ENCODE measurements around the gene HSPA1A.
"Not testable (repeated sequence)": the region's sequence is repeated elsewhere in the genome, so short reads cannot be mapped to it uniquely, and the experiment has no call there.

Gene HSPA1A

GRCh38 chr6:31778193-31778592, 37.1 kb upstream of the HSPA1A start:
- no peak for ATAC-seq
- Mint-ChIP-seq H3K4me3 (no peak overlapping the region), H3K36me3 (peaks cover 35% of the 10 kb centered on the region), H3K9me3 (no peaks in the 10 kb centered on the region), H3K27me3 (no peaks in the 10 kb centered on the region), H3K4me1 (peaks cover 33% of the 10 kb centered on the region), H3K27ac (peak overlapping the region; percentile 90)

DNA sequence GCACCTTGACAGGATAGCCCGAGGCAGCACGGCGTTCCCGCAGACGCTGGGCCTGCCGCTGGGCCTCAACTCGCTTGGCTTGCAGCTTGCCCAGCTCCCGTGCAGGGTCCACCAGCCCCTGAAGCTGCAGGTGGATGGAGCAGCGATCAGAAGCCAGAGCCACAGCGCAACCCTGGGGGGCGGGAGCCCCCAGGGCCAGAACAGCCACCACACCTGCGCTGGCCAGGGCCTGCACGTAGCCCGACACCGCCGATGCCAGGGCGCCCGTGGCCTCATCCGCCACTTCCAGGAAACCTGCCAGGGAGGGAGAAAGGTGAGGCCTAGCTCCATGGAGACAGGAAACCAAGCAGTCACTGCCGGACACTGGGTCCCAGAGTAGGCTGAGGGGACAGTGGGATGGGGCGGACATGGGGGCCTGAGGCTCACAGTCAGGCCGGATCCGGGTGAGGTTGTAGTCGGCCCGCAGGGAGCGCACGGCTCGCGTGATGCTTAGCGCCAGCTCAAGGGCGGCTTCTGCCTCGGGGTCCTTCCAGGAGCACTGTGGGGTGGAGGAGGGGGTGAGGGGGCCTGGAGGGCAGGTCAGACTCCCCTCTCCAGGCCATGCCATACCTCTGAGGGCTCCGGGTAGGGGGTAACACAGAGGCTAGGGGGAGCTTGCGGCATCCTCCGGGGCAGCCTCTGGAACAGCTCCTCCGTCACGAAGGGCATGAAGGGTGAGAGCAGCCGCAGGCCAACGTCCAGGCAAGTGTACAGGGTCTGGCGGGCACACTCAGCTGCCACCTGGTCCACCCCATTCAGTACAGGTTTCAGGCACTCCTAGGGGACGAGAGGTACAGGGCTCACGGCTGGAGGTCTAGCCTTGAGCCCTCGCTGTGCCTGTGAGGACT, 36.1 kb upstream of the HSPA1A start:
- ATAC-seq, result no peak
- H3K4me3 Mint-ChIP-seq, result no peak overlapping the region
- H3K4me1 Mint-ChIP-seq, result peaks cover 36% of the 10 kb centered on the region
- peaks cover 41% of the 10 kb centered on the region for H3K36me3 Mint-ChIP-seq
- no peak overlapping the region for H3K27ac Mint-ChIP-seq
- no peaks in the 10 kb centered on the region for H3K9me3 Mint-ChIP-seq
- H3K27me3 Mint-ChIP-seq, result no peaks in the 10 kb centered on the region

DNA sequence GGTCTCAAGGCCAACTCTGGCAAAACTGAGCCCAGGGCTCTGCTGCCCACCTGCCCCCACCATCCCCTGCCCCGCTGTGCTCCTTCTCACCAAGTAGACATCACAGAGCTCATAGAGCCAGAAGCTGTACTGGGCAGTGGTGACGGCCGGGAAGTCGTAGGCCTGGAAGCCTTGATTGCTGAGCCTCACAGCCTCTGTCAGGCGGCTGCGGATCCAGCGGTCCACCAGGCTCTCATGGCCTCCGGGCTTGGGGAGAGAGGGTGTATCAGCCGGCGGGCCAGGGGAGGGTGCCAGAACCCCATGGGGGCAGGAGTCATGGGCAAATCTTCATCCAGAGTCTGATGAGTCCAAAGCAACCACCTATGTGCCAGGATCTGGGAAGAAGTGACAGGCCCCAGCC, 35.4 kb upstream of the HSPA1A start:
- no peak for ATAC-seq
- peaks cover 48% of the 10 kb centered on the region for H3K36me3 Mint-ChIP-seq
- H3K4me3 Mint-ChIP-seq, result no peak overlapping the region
- peaks cover 42% of the 10 kb centered on the region for H3K4me1 Mint-ChIP-seq
- H3K27ac Mint-ChIP-seq, result no peak overlapping the region
- H3K9me3 Mint-ChIP-seq, result no peaks in the 10 kb centered on the region
- no peaks in the 10 kb centered on the region for H3K27me3 Mint-ChIP-seq

DNA sequence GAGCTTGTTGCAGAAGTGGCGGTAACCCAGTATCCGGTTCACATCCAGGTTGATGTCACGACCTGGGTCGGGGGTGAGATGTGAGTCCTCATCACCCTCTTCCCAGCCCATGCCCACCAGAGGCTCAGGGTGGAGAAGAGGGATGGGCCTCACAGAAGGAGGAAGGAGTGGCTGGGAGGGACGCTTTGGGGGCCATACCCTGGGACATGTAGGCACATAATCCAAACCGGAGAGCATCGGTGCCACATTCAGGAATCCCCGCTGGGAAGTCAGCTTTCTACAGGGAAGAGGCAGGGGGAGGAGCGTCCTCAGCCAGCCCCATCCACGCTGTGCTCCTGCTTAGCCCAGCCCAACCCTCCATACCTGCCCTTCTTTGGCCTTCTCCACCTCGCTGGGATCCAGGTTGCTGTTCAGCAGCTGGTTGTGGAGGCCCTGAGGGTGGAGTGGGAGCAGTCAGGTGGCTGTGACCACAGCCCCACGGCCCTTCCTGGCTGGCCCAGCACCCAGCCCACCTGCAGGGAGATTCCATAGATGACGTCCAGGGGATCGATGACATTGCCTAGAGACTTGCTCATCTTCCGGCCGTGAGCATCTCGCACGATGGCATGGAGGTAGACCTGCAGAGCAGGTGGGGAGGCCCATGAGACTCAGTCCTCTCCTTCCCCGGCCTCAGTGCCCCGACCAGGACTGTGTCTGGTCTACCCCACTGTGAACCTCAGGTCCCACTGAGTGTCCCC, 34.7 kb upstream of the HSPA1A start:
- Mint-ChIP-seq H3K36me3 (peaks cover 50% of the 10 kb centered on the region), H3K27me3 (no peaks in the 10 kb centered on the region), H3K4me1 (peaks cover 35% of the 10 kb centered on the region), H3K9me3 (no peaks in the 10 kb centered on the region), H3K4me3 (no peak overlapping the region), H3K27ac (no peak overlapping the region)
- no peak for ATAC-seq

- H3K9me3 Mint-ChIP-seq, result no peaks in the 10 kb centered on the region
- no peak overlapping the region for H3K27ac Mint-ChIP-seq
- H3K27me3 Mint-ChIP-seq, result no peaks in the 10 kb centered on the region
- peaks cover 27% of the 10 kb centered on the region for H3K4me1 Mint-ChIP-seq
- H3K4me3 Mint-ChIP-seq, result no peak overlapping the region
- H3K36me3 Mint-ChIP-seq, result peaks cover 55% of the 10 kb centered on the region
- ATAC-seq, result no peak
These were observed 33.9 kb upstream of the HSPA1A start for GRCh38 chr6:31781244-31782125.

DNA sequence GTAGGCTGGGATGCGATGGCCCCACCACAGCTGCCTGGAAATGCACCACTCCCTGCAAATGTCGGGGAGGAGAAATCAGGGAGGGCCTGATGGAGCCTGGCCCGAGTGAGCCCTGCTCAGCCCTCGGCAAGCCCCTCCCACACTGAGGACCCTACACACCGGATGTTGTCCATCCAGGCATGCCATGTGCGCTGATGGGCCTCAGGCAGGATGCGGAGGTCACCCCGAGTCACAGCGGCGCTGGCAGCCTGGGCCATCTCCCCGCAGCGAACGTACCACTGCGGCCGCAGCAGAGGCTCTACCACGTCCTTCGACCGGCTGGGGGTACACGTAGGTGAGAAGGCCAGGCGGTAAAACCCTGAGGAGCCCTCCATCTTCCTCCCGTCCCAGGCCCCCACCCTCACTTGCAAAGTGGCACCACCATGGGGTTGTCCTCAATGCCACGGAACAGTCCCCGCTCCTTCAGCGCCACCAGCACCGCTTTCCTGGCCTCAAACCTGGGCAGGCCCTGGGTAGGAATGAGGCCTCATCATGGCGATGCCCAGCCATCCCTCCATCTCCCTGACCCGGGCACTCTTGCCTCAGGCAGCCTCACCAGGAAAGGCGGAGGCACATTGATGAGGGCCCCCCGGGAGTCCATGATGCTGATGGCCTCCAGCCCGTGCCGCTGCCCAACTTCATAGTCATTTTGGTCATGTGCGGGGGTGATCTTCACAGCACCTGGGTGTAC, 33.1 kb upstream of the HSPA1A start:
- Mint-ChIP-seq H3K36me3 (peaks cover 54% of the 10 kb centered on the region), H3K4me3 (no peak overlapping the region), H3K27ac (peak overlapping the region; percentile 22), H3K9me3 (no peaks in the 10 kb centered on the region), H3K4me1 (peaks cover 19% of the 10 kb centered on the region), H3K27me3 (no peaks in the 10 kb centered on the region)
- no peak for ATAC-seq

DNA sequence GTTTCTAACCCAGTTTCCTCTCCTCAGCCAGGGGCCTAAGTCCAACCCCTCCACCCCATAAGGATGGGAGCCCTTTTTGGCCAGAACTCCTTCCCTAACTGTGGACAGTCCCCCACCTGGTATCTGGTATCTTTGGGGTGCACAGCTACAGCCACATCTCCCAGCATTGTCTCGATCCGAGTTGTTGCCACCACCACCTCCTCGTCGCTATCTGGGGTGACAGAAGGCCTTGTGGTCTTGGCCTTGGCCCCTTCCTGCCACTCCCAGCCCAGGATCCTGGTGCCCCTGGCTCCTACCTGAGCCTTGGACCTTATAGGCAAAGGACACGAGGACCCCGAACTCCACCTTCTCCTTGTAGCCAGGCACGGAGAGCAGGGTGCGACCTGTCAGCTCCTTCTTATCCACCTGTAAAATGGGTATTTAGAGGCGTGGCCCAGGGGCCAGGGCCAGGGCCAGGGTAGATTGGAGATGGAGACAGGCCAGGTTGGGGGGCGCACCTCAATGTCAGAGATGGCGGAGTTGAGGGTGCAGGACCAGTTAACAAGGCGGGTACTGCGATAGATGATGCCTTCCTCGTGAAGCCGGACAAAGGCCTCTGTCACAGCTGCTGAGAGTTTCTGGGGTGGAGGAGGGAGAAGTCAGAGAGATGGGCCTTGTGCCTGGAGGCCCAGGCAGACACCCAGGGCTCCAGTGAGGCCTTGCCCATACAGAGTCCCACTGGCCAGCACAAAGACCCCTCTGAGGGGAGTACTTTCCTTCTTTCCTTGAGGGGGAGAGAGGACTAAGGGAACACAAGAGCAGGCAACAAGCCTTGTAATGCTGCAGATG, 31.0 kb upstream of the HSPA1A start:
- Mint-ChIP-seq H3K4me3 (no peak overlapping the region), H3K36me3 (peaks cover 49% of the 10 kb centered on the region), H3K27ac (peak overlapping the region; percentile 69), H3K9me3 (no peaks in the 10 kb centered on the region), H3K4me1 (peaks cover 17% of the 10 kb centered on the region), H3K27me3 (no peaks in the 10 kb centered on the region)
- ATAC-seq, result no peak

DNA sequence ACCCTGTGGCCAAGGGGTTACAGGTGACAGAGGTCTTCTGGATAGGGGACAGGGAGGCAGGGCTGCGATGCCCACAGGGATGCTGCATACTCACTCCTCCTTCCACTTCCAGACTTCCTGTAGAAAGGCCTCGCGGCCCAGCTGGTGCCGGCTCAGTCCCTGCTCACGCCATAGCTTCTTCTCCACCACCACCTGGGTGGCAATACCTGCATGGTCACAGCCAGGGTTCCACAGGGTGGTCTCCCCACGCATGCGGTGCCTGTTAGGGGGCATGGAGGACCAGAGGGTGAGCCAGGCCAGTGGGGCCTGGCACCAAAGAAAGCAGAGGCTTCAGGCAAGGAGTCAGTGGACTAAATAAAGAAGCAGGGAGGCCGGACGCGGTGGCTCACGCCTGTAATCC, 29.9 kb upstream of the HSPA1A start:
- Mint-ChIP-seq H3K36me3 (peaks cover 47% of the 10 kb centered on the region), H3K9me3 (no peaks in the 10 kb centered on the region), H3K27ac (no peak overlapping the region), H3K4me3 (no peak overlapping the region), H3K4me1 (peaks cover 29% of the 10 kb centered on the region), H3K27me3 (no peaks in the 10 kb centered on the region)
- ATAC-seq, result no peak

GRCh38 chr6:31791324-31792089, 23.8 kb upstream of the HSPA1A start:
- Mint-ChIP-seq H3K9me3 (no peaks in the 10 kb centered on the region), H3K36me3 (peaks cover 33% of the 10 kb centered on the region), H3K4me1 (peaks cover 59% of the 10 kb centered on the region), H3K4me3 (no peak overlapping the region), H3K27me3 (no peaks in the 10 kb centered on the region), H3K27ac (peak overlapping the region; percentile 96)
- no peak for ATAC-seq

DNA sequence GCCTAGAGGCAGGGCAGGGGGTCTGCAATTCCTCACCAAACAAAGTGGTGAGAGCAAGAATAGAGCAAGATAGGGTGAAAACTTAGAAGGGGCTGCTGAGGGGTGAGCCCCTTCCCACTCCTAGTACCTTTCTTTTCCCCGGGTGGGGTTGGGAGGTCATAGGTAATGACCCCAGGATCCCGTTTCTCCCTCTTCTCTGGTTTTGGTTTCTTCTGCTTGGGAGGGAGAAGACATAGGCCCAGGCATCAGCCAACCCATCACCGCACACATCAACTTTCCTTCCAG, 23.3 kb upstream of the HSPA1A start:
- no peak for ATAC-seq

GRCh38 chr6:31792761-31793171, 22.6 kb upstream of the HSPA1A start:
- Mint-ChIP-seq H3K27ac (peak overlapping the region; percentile 96), H3K36me3 (peaks cover 33% of the 10 kb centered on the region), H3K4me3 (peak overlapping the region; percentile 35)

More for the DNA sequence above, 23.3 kb upstream of the HSPA1A start:
- no peak overlapping the region for H3K4me3 Mint-ChIP-seq
- peaks cover 59% of the 10 kb centered on the region for H3K4me1 Mint-ChIP-seq
- no peaks in the 10 kb centered on the region for H3K27me3 Mint-ChIP-seq
- H3K9me3 Mint-ChIP-seq, result no peaks in the 10 kb centered on the region
- H3K27ac Mint-ChIP-seq, result peak overlapping the region; percentile 96
- peaks cover 33% of the 10 kb centered on the region for H3K36me3 Mint-ChIP-seq

GRCh38 chr6:31793927-31794245, 21.5 kb upstream of the HSPA1A start:
- H3K27me3 Mint-ChIP-seq, H3K9me3 Mint-ChIP-seq, ATAC-seq: not testable (repeated sequence)
- peaks cover 73% of the 10 kb centered on the region for H3K4me1 Mint-ChIP-seq
- peaks cover 33% of the 10 kb centered on the region for H3K36me3 Mint-ChIP-seq
- H3K4me3 Mint-ChIP-seq, result peak overlapping the region; percentile 84
- peak overlapping the region; percentile 96 for H3K27ac Mint-ChIP-seq

More at GRCh38 chr6:31792761-31793171, 22.6 kb upstream of the HSPA1A start:
- H3K4me1 Mint-ChIP-seq, result peaks cover 66% of the 10 kb centered on the region
- H3K27me3 Mint-ChIP-seq, result no peaks in the 10 kb centered on the region
- no peaks in the 10 kb centered on the region for H3K9me3 Mint-ChIP-seq
- no peak for ATAC-seq

DNA sequence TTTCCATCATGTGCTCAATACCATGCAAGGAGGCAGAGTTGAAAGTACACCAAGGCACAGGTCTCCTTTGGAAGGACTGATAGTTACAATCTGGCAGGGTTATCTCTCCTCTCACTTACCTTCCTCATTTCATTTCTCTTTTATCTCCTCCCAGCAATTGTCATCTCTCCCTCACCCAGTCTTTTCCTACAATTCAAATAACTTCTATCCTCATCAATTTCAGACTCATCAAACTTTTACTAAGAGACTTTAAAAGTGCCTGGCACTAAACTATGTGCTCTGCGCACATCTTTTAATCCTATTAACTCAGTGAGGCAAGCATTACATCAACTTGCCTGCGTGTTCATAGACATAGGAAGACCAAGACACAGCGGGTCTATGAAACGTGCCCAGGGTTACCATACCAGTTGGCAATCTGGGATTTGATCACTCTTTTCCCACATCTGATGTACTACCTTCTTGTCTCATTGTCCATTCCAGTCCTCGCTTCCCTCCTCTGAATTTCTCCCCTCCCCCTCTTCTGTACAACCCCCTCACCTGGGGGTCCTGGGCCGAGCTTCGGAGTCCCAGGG, 21.0 kb upstream of the HSPA1A start:
- ATAC-seq, result no peak
- Mint-ChIP-seq H3K27ac (peak overlapping the region; percentile 96), H3K9me3 (no peaks in the 10 kb centered on the region), H3K4me3 (peak overlapping the region; percentile 84), H3K4me1 (peaks cover 68% of the 10 kb centered on the region), H3K36me3 (peaks cover 33% of the 10 kb centered on the region), H3K27me3 (no peaks in the 10 kb centered on the region)
